RCC 7860 (cell line): ENCODE data around the gene PPP2R2B.
A peak's percentile ranks its signal among the peaks of the same experiment; 100 is the strongest.

Experiments
- DNase-seq: peaks from one replicate; pipeline ENCODE4 v3.0.0-alpha.2; 2015; ENCODE audit warnings: low spot score
- FAIRE-seq: peaks from 2 replicates; lab custom pipeline; 2012; peaks lifted over from hg19 to GRCh38; lab: Jason Lieb, UNC

PPP2R2B gene

DNA sequence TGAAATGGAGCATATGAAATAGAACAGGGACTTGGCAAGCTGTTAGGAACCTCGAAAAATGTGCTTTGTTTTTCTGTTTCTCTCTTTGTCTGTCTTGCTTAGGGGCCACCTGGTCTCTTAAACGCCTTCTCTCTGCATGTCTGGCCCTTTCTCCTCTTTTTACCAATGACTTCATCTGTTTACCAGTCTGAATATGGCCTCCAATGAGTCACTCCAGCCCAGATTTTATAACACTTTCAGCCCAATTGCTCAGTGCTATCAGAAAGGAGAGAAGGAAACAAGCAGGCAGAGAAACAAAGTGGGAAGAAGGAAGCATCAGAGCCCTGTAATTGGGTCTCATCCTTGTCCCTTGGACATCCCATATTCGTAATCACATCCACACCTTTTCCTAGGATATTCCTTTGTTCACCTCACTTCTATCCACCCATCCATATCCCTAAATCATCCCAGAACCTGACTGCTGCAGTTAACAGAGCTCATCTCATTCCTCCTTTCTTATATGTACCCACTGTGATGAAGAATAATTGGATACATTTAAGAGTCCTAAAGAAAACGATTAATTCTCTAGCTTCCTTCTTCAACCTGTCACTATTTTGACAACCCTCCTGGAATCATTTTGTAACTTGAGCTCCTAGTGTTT lies 210.8 kb downstream of the PPP2R2B start:
- no peak for FAIRE-seq
- DNase-seq: no peak

DNA sequence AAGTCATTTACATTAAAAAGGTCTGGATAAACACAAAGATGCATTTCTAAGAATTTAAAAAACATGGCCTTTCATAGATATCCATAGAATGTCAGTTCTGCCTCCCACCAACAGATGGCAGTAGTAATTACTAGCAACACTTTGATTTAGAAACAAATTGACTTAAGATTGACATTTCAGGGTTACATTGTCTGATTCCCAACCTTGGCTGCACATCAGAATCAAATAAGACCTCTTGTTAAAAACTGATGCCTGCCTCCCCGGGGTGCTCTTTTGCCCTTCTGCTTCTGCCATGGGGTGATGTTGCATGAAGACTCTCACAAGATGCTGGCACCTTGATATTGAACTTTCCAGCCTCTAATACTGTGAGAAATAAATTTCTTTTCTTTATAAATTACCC lies 216.3 kb downstream of the PPP2R2B start:
- peak; percentile 69 for FAIRE-seq
- peak; percentile 45 for DNase-seq

- DNase-seq (no peak), FAIRE-seq (no peak)
Measured at GRCh38 chr5:146660376-146660960, 218.1 kb downstream of the PPP2R2B start.

GRCh38 chr5:146659961-146660360 lies 218.6 kb downstream of the PPP2R2B start:
- DNase-seq (no peak), FAIRE-seq (no peak)

- no peak for DNase-seq
- FAIRE-seq: no peak
Measured at GRCh38 chr5:146656703-146657102, 221.9 kb downstream of the PPP2R2B start.

DNA sequence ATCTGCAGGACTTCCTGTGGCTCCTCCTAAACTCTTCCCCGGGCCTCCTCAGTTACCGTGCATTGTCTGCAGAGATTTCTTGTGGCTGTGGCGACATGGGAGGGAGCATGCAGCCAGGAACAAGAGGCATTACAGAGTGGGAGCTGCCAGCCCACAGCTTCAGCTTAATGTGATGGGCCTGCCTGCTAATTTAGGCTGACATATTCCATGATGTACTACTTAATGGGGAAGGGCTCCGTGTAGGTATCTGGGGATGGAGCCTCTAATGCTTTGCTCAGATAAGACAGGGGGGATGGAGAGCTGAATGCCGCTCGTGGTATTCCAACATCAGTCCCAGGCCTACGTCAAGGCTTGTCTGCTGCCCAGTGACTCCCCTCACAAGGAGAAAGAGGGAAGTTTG lies 225.0 kb downstream of the PPP2R2B start:
- FAIRE-seq: no peak
- no peak for DNase-seq

DNA sequence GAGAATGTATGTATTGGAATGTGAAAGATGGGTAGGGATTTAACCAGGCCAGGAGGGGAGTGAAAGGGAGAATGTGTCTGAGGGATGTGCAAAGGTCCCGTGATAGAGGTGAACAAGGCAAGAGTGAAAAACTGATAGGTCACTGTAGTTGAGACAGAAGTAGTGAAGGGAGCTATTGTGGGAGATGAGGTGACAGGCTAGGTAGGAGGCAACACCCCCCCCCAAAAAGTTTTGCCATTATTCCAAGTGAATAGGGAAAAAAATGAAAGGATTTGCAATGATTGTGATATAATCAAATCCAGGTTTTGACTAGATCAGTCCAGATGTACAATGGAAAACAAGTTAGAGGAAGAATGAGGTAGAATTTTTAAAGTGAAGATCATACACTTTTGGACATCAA lies 226.0 kb downstream of the PPP2R2B start:
- DNase-seq: no peak
- no peak for FAIRE-seq

DNA sequence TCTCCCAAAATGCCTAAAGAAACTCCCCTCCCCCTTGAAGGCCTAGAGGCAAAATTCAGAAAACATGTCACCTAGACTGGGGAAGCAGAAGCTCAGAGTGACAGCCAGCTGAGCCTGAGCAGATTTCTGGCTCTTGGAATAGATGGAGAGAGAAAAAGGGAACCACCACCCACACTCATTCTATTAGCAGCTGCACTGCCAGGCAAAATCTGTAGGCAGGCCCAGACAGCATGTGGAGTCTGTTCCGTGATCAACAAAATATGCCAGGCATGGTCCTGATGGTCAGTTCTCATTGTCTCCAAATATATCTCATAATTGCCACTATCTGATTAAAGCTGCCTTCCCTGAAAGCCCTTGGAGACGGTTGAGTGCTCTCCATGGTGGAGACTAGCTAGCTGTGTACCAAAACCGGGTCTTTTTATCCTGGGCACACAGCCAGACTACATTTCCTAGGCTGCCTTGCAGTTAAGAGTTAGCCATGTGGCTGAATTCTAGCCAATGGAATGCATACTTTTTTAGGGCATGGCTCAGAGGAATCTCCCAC lies 230.8 kb downstream of the PPP2R2B start:
- FAIRE-seq (no peak), DNase-seq (no peak)

GRCh38 chr5:146646441-146646840 lies 232.1 kb downstream of the PPP2R2B start:
- no peak for FAIRE-seq
- no peak for DNase-seq

- DNase-seq (no peak), FAIRE-seq (no peak)
Measured at GRCh38 chr5:146645342-146645741, 233.2 kb downstream of the PPP2R2B start.

DNA sequence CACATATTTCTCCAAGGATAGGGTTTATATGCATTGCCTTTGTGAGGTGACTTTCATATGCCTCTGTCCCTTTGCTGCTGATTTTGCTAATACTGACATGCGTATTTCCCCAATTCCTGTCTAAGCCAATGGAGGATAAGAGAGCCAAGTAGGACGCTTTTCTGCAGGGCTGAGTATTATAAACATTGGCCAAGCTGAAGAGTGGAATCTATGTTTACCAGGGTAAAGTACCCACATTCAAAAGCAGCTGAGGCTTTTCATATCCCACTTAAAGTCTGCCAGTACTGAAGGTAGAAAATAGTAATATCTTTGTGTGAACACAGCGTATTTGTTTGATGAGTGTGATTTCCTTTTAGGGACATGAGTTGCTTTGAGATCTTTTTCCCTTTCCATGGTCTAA lies 233.7 kb downstream of the PPP2R2B start:
- no peak for FAIRE-seq

DNA sequence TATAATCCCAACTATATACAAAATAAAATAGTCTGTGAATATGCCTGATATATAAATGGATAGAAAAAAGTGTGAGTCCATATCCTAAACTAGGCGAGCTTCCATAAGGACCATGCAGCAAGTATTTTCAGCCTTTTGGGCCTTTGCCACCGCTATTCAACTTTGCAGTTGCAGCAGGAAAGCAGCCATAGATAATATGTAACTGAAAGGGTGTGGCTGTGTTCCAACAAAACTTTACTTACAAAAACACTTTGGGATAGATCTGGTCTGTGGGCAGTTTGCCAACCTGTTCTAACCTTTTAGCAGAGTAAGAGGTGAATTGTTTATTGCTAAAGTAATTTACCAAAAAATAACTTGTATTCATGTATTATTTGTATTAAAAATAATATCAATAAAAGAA lies 234.8 kb downstream of the PPP2R2B start:
- no peak for FAIRE-seq

More for the DNA sequence above, 233.7 kb downstream of the PPP2R2B start:
- no peak for DNase-seq

DNA sequence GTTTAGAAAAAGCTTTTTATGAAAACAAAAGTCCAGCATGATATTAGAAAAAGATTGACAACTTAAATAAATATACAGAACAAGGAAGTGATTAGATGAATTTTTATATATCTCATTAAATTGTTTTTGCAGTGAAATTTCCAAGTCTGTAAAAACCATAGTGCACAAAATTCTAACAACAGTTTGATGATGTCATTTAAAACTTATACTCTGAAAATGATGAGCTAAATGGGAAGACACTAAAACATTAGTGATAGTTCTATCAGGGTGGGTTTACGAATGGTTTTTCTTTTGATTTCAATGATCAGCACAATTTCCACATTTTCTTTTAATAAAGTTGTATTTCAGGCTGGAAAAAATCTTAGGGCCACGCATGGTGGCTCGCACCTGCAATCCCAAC lies 236.1 kb downstream of the PPP2R2B start:
- FAIRE-seq: no peak
- no peak for DNase-seq

More for the DNA sequence above, 234.8 kb downstream of the PPP2R2B start:
- no peak for DNase-seq

- DNase-seq (no peak), FAIRE-seq (no peak)
Measured at GRCh38 chr5:146641941-146642340, 236.6 kb downstream of the PPP2R2B start.

DNA sequence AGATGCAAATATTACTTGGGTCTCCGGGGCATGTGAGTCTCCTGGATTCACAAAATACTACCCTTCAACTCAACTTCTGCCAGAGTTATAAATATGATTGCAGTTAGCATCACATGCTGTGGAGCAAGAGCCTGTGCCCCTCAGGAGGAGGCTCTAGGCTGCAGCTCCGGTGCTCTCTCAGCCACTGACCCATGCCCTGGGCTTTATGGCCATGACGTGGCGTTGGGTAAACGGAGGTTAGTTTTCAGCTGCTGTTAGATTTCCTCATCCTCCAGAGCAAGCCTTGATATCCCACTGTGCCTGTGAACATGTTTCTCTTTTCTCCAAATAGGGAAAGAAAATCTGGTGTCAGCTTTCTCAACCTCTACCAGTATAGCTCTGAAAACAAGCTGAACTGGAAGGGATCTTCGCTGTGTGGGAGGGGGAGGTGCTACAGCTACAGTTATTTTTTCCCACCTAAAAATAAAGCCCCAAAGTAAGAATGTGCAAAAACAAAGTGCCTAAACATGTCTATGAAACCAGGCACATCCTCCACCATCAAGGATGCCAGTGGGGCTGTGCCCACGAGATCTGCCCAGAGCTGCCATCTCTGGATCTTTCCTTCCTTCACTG lies 238.2 kb downstream of the PPP2R2B start:
- no peak for FAIRE-seq
- DNase-seq: no peak

DNA sequence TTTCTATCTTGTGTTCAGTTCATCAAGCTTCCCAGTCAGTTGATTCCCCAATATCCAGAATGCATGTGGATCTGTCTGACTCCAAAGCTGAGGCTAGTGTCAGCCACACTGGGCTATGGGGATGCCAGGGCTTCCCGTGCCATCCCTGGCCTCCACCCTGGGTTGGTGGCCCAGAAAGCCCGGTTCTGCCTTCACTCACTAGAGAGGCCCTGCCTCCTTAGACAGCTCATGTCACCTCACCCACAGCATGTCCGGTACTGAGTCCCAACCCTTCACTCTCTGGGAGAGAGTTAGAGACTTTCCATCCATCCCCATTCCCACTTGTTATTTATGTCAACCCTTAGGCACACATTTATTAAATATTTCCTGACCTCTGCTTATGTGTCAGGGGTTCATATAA lies 243.1 kb downstream of the PPP2R2B start:
- FAIRE-seq: no peak

DNA sequence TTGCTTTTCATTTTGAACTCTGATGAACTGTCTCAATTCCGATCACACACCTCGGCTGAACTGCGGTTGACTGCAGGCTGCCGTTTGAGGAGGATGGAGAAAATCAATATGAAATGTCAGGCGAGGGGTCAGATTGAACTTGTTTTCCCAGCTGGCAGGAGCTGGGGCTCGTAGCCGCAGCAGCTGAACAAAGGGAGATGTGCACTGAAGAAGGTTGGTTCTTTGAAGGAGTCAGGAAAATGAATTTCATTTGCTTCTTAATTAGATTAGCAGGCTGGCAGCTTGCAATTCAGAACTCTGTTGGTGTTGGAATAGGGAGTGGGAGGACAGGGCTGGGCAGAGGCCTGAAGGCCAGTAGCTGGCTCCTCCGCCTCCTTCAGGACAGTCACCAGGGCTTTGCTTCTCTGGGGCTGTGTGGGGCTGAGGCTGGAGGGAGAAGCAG lies 245.2 kb downstream of the PPP2R2B start:
- no peak for DNase-seq
- FAIRE-seq: no peak

More for the DNA sequence above, 243.1 kb downstream of the PPP2R2B start:
- no peak for DNase-seq

DNA sequence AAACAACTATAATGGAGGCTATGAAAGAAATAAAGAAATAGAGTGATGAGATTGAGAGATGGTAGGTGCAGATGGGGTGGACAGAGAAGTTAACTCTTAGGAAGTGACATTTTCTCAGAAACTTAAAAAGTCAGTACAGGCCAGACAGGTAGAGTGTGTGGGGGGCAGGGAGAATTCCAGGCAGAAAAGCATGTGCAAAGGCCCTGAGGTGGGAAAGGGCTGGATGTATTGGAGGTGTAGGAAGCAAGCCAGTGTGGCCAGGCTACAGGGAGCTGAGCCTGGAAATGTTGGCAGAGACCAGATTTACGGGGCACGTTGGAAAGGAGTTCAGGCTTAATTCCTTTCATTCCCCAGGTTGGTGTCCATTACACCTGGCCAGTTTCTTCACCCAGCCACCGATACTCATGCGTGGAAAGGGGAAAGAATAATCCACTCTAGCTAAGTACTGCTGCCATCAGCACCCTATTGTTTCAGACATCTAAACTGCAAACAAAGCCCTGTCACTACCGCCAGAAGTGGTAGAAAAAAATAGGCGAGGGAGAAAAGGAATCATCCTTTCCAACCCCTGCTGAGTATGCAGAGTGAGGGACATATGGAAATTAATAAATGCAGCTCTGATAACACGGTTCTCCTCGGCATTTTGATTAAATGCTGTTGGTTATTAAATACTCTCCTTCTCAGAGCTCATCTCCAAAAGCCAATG lies 245.8 kb downstream of the PPP2R2B start:
- FAIRE-seq (no peak), DNase-seq (no peak)

DNA sequence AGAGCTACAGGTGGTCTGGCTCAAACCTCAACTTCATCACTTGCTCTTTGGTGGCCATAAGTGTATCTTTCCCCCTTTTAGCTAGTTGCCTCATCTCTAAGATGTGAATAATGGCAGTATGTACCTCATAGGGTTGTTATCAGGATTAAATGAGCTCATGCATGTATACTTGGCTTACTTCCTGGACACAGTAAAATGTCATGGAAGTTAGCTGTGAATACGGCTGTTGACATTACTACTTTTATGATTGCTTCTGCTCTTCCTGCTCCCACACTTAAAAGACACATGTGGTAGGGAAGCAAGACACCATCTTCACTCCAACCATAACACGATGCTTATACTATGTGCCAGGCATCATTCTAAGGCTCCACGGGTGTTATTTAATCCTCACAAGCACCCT lies 248.1 kb downstream of the PPP2R2B start:
- DNase-seq (no peak), FAIRE-seq (no peak)

DNA sequence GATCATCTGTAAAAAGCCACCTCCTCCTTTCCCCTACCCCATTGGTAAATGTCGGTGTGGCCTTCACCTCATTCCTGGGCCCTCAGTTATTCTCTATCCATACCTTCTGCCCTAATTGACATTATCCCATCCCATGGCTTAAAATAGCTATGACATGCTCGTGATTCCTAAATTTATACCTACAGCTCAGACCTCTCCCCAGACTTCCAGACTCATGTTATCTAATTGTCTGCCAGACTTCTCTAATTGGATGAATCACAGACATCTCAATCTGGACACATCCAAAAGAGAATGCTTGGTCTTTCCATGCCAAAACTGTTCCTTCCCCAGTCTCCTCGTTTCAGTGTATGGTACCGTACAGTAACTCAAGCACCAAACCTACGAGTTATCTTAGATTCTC lies 249.6 kb downstream of the PPP2R2B start:
- FAIRE-seq: no peak
- no peak for DNase-seq

- FAIRE-seq (no peak), DNase-seq (no peak)
Measured at GRCh38 chr5:146626936-146627335, 251.6 kb downstream of the PPP2R2B start.
